Endodermal cell (in vitro differentiated cells): ENCODE results near the gene CEND1. TPM values are rescaled to one million over a fixed set of nuclear protein-coding genes. Genes with fewer than 3 reads are reported as not detected.

ENCODE experiments used
- DNase-seq: peaks from one replicate; pipeline ENCODE4 v3.0.0-alpha.2; 2017
- H3K27ac ChIP-seq: 2 replicates; pipeline ENCODE4 v1.5.1; 2013; ENCODE audit warnings: mild to moderate bottlenecking, low read depth, low read length, moderate library complexity
- H3K27me3 ChIP-seq: 2 replicates; pipeline ENCODE4 v1.6.1; 2013; ENCODE audit warnings: mild to moderate bottlenecking, low read length, moderate library complexity; ENCODE audit not compliant: insufficient read depth, control insufficient read depth, poor library complexity, severe bottlenecking
- H3K36me3 ChIP-seq: 2 replicates; pipeline ENCODE4 v1.7.0; 2013; ENCODE audit warnings: mild to moderate bottlenecking, low read length, moderate library complexity; ENCODE audit not compliant: control insufficient read depth, insufficient read depth
- H3K4me1 ChIP-seq: one replicate; pipeline ENCODE4 v1.7.0; 2013; ENCODE audit warnings: low read length; ENCODE audit not compliant: control insufficient read depth, insufficient read depth
- H3K4me3 ChIP-seq: 2 replicates; pipeline ENCODE4 v1.5.1; 2013; ENCODE audit warnings: mild to moderate bottlenecking, low read length, moderate library complexity
- H3K9ac ChIP-seq: 2 replicates; pipeline ENCODE4 v1.6.1; 2013; ENCODE audit warnings: mild to moderate bottlenecking, low read length, moderate library complexity; ENCODE audit not compliant: poor library complexity, severe bottlenecking; ENCODE audit errors: extremely low read depth
- H3K9me3 ChIP-seq: 2 replicates; pipeline ENCODE4 v1.6.1; 2013; ENCODE audit warnings: mild to moderate bottlenecking, low read length, moderate library complexity; ENCODE audit not compliant: control insufficient read depth
- H3K27ac Mint-ChIP-seq: 2 replicates; pipeline ENCODE4 v1.8.0; 2020; ENCODE audit warnings: mixed read lengths
- H3K27me3 Mint-ChIP-seq: 2 replicates; pipeline ENCODE4 v1.8.0; 2021; ENCODE audit warnings: mild to moderate bottlenecking, mixed read lengths; ENCODE audit not compliant: insufficient read depth
- H3K36me3 Mint-ChIP-seq: 2 replicates; pipeline ENCODE4 v1.8.0; 2020; ENCODE audit warnings: low read depth, mixed read lengths
- H3K4me1 Mint-ChIP-seq: 2 replicates; pipeline ENCODE4 v1.8.0; 2020; ENCODE audit warnings: mixed read lengths
- H3K4me3 Mint-ChIP-seq: 2 replicates; pipeline ENCODE4 v1.8.0; 2020; ENCODE audit warnings: mild to moderate bottlenecking, moderate library complexity, mixed read lengths
- H3K9me3 Mint-ChIP-seq: 2 replicates; pipeline ENCODE4 v1.8.0; 2020; ENCODE audit warnings: mild to moderate bottlenecking, mixed read lengths
- WGBS, 2 experiments: methylation state at CpG; one replicate each; pipeline versions ENCODE4 v1.1.5 to v1.1.7; 2013; ENCODE audit warnings: missing lambda C conversion rate in 2 of 2, mixed read lengths in 1 of 2; ENCODE audit not compliant: insufficient coverage in 1 of 2, insufficient read length in 1 of 2; 5-methylcytosine and 5-hydroxymethylcytosine counted together
- total RNA-seq, 2 donors: library from RNA; stranded (reverse); fragmentation: NEBNext Ultra II Directional in 1 of 2; extraction: Animal tissue kit (Norgen Biotek cat#: 25700) in 1 of 2; gene quantifications; 2 replicates in 1 of 2; 3 replicates in 1 of 2; pipeline ENCODE4 v1.2.1, GENCODE V29; 2021
- TF ChIP-seq, protein P1 (sequence below): fragments of 200-600 bp; sonication (generic); conservative IDR thresholded peaks from 2 replicates; pipeline ENCODE4 v1.5.0; 2021; ENCODE audit warnings: antibody characterized with exemption, mild to moderate bottlenecking

Gene CEND1
- total RNA-seq, 2 donors from 2014 or later = not detected

GRCh38 chr11:836274-836673, 46.4 kb upstream of the CEND1 start:
- Mint-ChIP-seq H3K27ac (no peak overlapping the region), H3K36me3 (peaks cover 32% of the 10 kb centered on the region), H3K4me1 (peaks cover 17% of the 10 kb centered on the region), H3K4me3 (no peak overlapping the region), H3K27me3 (peaks cover 12% of the 10 kb centered on the region), H3K9me3 (no peaks in the 10 kb centered on the region)
- no peak overlapping the region for H3K27ac ChIP-seq
- DNase-seq = no peak
- 90 to 95% methylated on average over 9 to 14 of the region's 14 CpGs for WGBS, 2 experiments
- TF ChIP-seq, protein P1, sequence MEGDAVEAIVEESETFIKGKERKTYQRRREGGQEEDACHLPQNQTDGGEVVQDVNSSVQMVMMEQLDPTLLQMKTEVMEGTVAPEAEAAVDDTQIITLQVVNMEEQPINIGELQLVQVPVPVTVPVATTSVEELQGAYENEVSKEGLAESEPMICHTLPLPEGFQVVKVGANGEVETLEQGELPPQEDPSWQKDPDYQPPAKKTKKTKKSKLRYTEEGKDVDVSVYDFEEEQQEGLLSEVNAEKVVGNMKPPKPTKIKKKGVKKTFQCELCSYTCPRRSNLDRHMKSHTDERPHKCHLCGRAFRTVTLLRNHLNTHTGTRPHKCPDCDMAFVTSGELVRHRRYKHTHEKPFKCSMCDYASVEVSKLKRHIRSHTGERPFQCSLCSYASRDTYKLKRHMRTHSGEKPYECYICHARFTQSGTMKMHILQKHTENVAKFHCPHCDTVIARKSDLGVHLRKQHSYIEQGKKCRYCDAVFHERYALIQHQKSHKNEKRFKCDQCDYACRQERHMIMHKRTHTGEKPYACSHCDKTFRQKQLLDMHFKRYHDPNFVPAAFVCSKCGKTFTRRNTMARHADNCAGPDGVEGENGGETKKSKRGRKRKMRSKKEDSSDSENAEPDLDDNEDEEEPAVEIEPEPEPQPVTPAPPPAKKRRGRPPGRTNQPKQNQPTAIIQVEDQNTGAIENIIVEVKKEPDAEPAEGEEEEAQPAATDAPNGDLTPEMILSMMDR = no peak
- H3K4me1 ChIP-seq = peaks cover 11% of the 10 kb centered on the region
- H3K4me3 ChIP-seq = no peak overlapping the region
- H3K27me3 ChIP-seq = peaks cover 10% of the 10 kb centered on the region
- no peak overlapping the region for H3K9ac ChIP-seq
- peaks cover 48% of the 10 kb centered on the region for H3K36me3 ChIP-seq
- no peaks in the 10 kb centered on the region for H3K9me3 ChIP-seq

- peaks cover 13% of the 10 kb centered on the region for H3K4me1 ChIP-seq
- Mint-ChIP-seq H3K27me3 (peaks cover 25% of the 10 kb centered on the region), H3K9me3 (no peaks in the 10 kb centered on the region), H3K4me1 (peaks cover 8% of the 10 kb centered on the region), H3K36me3 (peaks cover 26% of the 10 kb centered on the region), H3K27ac (no peak overlapping the region), H3K4me3 (peak overlapping the region; percentile 59)
- TF ChIP-seq, protein P1 = no peak
- no peak for DNase-seq
- H3K36me3 ChIP-seq = peaks cover 31% of the 10 kb centered on the region
- H3K4me3 ChIP-seq = peak overlapping the region; percentile 86
- H3K9ac ChIP-seq = no peak overlapping the region
- H3K27ac ChIP-seq = no peak overlapping the region
- peaks cover 24% of the 10 kb centered on the region for H3K27me3 ChIP-seq
- 80 to 90% methylated on average over 17 to 31 of the region's 31 CpGs for WGBS, 2 experiments
- H3K9me3 ChIP-seq = no peaks in the 10 kb centered on the region
Observed at GRCh38 chr11:834371-835316, 44.8 kb upstream of the CEND1 start.

DNA sequence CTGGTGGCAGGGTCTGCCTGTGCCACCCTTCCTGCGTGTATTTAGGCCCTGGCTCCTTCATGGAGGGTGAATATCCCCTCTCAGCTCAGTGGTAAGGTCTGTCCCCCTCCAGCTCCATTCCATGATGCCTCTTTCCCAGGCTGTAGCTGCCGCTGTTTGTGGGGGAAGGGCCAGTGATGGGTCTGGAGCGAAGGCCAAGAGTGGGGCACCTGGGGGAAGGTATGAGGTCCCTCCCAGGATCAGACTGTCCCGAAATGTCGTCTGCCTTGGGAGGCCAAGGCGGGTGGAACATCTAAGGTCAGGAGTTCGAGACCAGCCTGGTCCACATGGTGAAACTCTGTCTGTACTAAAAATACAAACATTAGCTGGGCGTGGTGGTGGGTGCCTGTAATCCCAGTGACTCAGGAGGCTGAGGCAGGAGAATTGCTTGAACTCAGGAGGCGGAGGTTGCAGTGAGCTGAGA, 44.0 kb upstream of the CEND1 start:
- Mint-ChIP-seq H3K27ac (peak overlapping the region; percentile 39), H3K4me1 (peaks cover 12% of the 10 kb centered on the region), H3K27me3 (peaks cover 33% of the 10 kb centered on the region), H3K9me3 (no peaks in the 10 kb centered on the region), H3K4me3 (peak overlapping the region; percentile 59), H3K36me3 (peaks cover 21% of the 10 kb centered on the region)
- no peaks in the 10 kb centered on the region for H3K9me3 ChIP-seq
- H3K27me3 ChIP-seq = peaks cover 32% of the 10 kb centered on the region
- H3K9ac ChIP-seq = peak overlapping the region; percentile 68
- H3K36me3 ChIP-seq = peaks cover 24% of the 10 kb centered on the region
- H3K27ac ChIP-seq = no peak overlapping the region
- TF ChIP-seq, protein P1 = no peak
- H3K4me1 ChIP-seq = peaks cover 20% of the 10 kb centered on the region
- DNase-seq = no peak
- WGBS, 2 experiments = 70 to 84% methylated on average over 4 to 9 of the region's 9 CpGs
- peak overlapping the region; percentile 86 for H3K4me3 ChIP-seq
